H1 (cell line): ENCODE data around the gene MACF1. TPM values are rescaled to one million over a fixed set of nuclear protein-coding genes. Genes with fewer than 3 reads are reported as not detected.

Experiments
- EZH2 ChIP-seq: fragments of 200-600 bp; sonication (generic); IDR thresholded peaks from 2 replicates; pipeline ENCODE4 v1.7.1; 2012; ENCODE audit warnings: low read depth, mild to moderate bottlenecking, moderate library complexity, low read length, inconsistent platforms; ENCODE audit not compliant: severe bottlenecking
- JUND ChIP-seq: IDR thresholded peaks from 2 replicates; pipeline ENCODE4 v1.6.1; 2011; ENCODE audit warnings: mild to moderate bottlenecking, improper control_type of control experiment, low read length
- KDM5A ChIP-seq: fragments of 200-600 bp; IDR thresholded peaks from 2 replicates; pipeline ENCODE4 v1.7.1; 2012; ENCODE audit warnings: mild to moderate bottlenecking, low read length, inconsistent platforms, mixed read lengths
- SIRT6 ChIP-seq: IDR thresholded peaks from one replicate; pipeline ENCODE4 v1.7.1; 2012; ENCODE audit warnings: low read length, inconsistent platforms
- polyA plus RNA-seq, 7 experiments: library from polyadenylated mRNA; depleted of rRNA in 3 of 7; stranded (reverse) in 5 of 7; unstranded in 2 of 7; fragments of >200 nt in 5 of 7; fragments of 200-250 nt in 2 of 7; gene quantifications; 1 replicate in 5 of 7; 2 replicates in 1 of 7; 4 replicates in 1 of 7; pipeline versions ENCODE4 v1.2.1 to v1.2.3, GENCODE V29; 2011 to 2013; ENCODE audit warnings: missing spikeins in 2 of 7, mixed read lengths in 2 of 7
- total RNA-seq: library from RNA; stranded (reverse); fragmentation: NEBNext Ultra II Directional; extraction: Animal tissue kit (Norgen Biotek cat#: 25700); gene quantifications from 2 replicates; pipeline ENCODE4 v1.2.1, GENCODE V29; 2021
- TF ChIP-seq, protein P1 (sequence below): IDR thresholded peaks from 2 replicates; pipeline ENCODE4 v1.6.1; 2011; ENCODE audit warnings: low read length, improper control_type of control experiment

MACF1 gene
- total and polyA plus RNA-seq, 2 of the 8 experiments (the other 6 are each of a cell fraction or from before 2014, with no cell fraction given), result 59.8 to 285 TPM

DNA sequence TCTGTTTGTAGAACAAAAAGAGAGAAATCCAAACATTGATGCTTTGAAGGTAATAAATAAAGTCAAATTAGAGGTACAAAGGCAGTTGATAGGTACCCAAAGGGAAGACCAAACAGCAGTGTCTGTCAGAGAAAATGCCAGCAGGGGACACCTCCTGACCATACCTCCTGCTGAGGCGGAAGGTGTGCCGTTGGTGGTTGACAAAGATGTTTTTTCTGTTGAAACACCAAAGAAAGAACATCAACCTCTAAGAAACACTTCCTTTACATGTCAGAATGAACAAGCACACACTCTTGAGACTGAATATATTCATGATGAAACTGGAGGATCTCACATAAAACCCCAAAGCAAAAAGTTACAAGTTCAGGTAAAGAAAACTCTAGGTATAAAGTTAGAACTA lies 128.3 kb downstream of the MACF1 start (continued):
- TF ChIP-seq, protein P1, sequence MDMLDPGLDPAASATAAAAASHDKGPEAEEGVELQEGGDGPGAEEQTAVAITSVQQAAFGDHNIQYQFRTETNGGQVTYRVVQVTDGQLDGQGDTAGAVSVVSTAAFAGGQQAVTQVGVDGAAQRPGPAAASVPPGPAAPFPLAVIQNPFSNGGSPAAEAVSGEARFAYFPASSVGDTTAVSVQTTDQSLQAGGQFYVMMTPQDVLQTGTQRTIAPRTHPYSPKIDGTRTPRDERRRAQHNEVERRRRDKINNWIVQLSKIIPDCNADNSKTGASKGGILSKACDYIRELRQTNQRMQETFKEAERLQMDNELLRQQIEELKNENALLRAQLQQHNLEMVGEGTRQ, result no peak
- TF ChIP-seq SIRT6 (no peak), EZH2 (no peak), JUND (no peak), KDM5A (no peak)
